Measurements from ENCODE around the gene THRB.

DNA sequence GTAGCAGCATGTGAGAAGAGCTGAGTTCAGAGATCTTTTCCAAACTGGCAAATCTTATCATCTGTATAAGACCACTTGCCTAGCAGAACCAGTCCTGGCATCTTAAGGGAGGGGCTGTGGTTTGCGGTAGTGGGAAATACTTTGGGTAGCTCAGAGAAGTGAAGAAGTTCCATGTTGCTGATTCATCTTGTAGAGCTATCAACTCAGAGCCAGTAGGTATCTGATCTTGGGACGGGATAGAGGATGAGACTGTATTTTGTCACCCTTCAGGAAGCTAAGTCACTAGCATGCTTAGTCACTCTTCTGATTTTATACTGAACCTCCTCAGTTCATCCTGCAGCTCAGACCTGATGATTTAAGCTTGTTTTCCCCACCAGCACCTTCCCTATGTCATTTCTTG, 338.2 kb downstream of the THRB start:
- TF ChIP-seq CTCF (IDR thresholded peaks at IDR 0.05) = no peak
- no peak for TF ChIP-seq POLR2A (IDR thresholded peaks at IDR 0.05)
